M059J (cell line): ENCODE results near the gene CHCHD3. TPM values are rescaled to one million over a fixed set of nuclear protein-coding genes. Genes with fewer than 3 reads are reported as not detected.

Experiments
- DNase-seq: peaks from one replicate; pipeline ENCODE4 v3.0.0-alpha.2; 2012; ENCODE audit warnings: low read depth
- total RNA-seq: library from RNA; depleted of rRNA; stranded (reverse); fragments of >200 nt; shearing (Covaris generic); gene quantifications from 2 replicates; pipeline ENCODE4 v1.2.3, GENCODE V29; 2014; rRNA removed

Gene CHCHD3
- total RNA-seq, 1 experiment from 2014 or later, result 123 TPM

GRCh38 chr7:132743974-132744373, 337.9 kb downstream of the CHCHD3 start:
- no peak for DNase-seq

- peak; percentile 89 for DNase-seq
Measured at GRCh38 chr7:132742189-132742612, 339.7 kb downstream of the CHCHD3 start.

- no peak for DNase-seq
Measured at GRCh38 chr7:132740176-132740575, 341.7 kb downstream of the CHCHD3 start.

GRCh38 chr7:132739271-132739955, 342.5 kb downstream of the CHCHD3 start:
- DNase-seq, result peak; percentile 93

- DNase-seq, result peak; percentile 95
Measured at GRCh38 chr7:132738254-132738653, 343.6 kb downstream of the CHCHD3 start.

GRCh38 chr7:132735476-132735875, 346.4 kb downstream of the CHCHD3 start:
- DNase-seq, result no peak

Other genes starting within 250 kb of the CHCHD3 start
- gene EXOC4, start 171.0 kb upstream of the CHCHD3 start, total RNA-seq, result 49.7 and 70.5 TPM in 2 replicates